SU-DHL-6 (cell line): Measurements from ENCODE around the gene GGACT.

ENCODE experiments used
- H2AFZ ChIP-seq: fragments of 200-600 bp; sonication (generic); 2 replicates; pipeline ENCODE4 v1.6.1; 2014; ENCODE audit warnings: low read depth, mild to moderate bottlenecking, moderate library complexity, mixed read lengths, antibody characterized with exemption, low read length; ENCODE audit not compliant: severe bottlenecking
- H3F3A ChIP-seq: fragments of 200-600 bp; shearing (Covaris generic); 2 replicates; pipeline ENCODE4 v1.6.0; 2016; ENCODE audit warnings: antibody characterized with exemption, mild to moderate bottlenecking; ENCODE audit not compliant: insufficient read depth
- H3K27ac ChIP-seq: fragments of 200-600 bp; sonication (generic); 2 replicates; pipeline ENCODE4 v1.5.1; 2016; ENCODE audit warnings: low read depth, mild to moderate bottlenecking, low read length, moderate library complexity, mixed read lengths
- H3K27me3 ChIP-seq: fragments of 200-600 bp; sonication (generic), shearing (Covaris generic); 2 replicates; pipeline ENCODE4 v1.6.0; 2014; ENCODE audit warnings: mild to moderate bottlenecking, low read length
- H3K36me3 ChIP-seq: fragments of 200-600 bp; sonication (generic); 2 replicates; pipeline ENCODE4 v1.6.1; 2014; ENCODE audit warnings: mild to moderate bottlenecking, low read length, mixed read lengths
- H3K4me2 ChIP-seq: fragments of 300-600, 200-600 bp; shearing (Covaris generic), sonication (generic); 2 replicates; pipeline ENCODE4 v1.6.0; 2014; ENCODE audit warnings: low read length, low read depth, mild to moderate bottlenecking; ENCODE audit not compliant: poor library complexity, severe bottlenecking
- H3K4me3 ChIP-seq: fragments of 200-600 bp; sonication (generic); 2 replicates; pipeline ENCODE4 v1.5.1; 2014; ENCODE audit warnings: antibody characterized with exemption, low read length, mild to moderate bottlenecking, mixed read lengths; ENCODE audit not compliant: insufficient read depth, poor library complexity, severe bottlenecking
- H3K79me2 ChIP-seq: fragments of 200-600 bp; sonication (generic); 2 replicates; pipeline ENCODE4 v1.6.1; 2014; ENCODE audit warnings: mild to moderate bottlenecking, low read length, moderate library complexity; ENCODE audit not compliant: insufficient read depth
- H3K9ac ChIP-seq: fragments of 200-600 bp; sonication (generic); 2 replicates; pipeline ENCODE4 v1.7.0; 2014; ENCODE audit warnings: mild to moderate bottlenecking, low read length
- H3K9me2 ChIP-seq: fragments of 200-600 bp; sonication (generic); replicated peaks from 2 replicates; pipeline ENCODE4 v1.6.1; 2014; ENCODE audit warnings: low read length; ENCODE audit not compliant: insufficient read depth
- H3K9me3 ChIP-seq: fragments of 200-600 bp; sonication (generic); 2 replicates; pipeline ENCODE4 v1.6.1; 2014; ENCODE audit warnings: low read length, mixed read lengths; ENCODE audit not compliant: insufficient read depth
- H4K20me1 ChIP-seq: fragments of 200-600 bp; sonication (generic); 2 replicates; pipeline ENCODE4 v1.6.1; 2014; ENCODE audit warnings: low read depth, mild to moderate bottlenecking, antibody characterized with exemption, low read length, moderate library complexity, mixed read lengths
- EZH2phosphoT487 ChIP-seq: fragments of 200-600 bp; sonication (generic), shearing (Covaris generic); conservative IDR thresholded peaks from 2 replicates; pipeline ENCODE4 v1.6.1; 2018; ENCODE audit warnings: mild to moderate bottlenecking, antibody characterized with exemption, low read length, moderate library complexity, mixed read lengths
- TF ChIP-seq, protein P1 (sequence below): fragments of 200-600 bp; sonication (generic); IDR thresholded peaks from one replicate; pipeline ENCODE4 v1.5.1; 2017; ENCODE audit warnings: antibody characterized with exemption, mild to moderate bottlenecking, low read length, moderate library complexity; ENCODE audit not compliant: insufficient read depth, poor library complexity, severe bottlenecking

The GGACT gene

DNA sequence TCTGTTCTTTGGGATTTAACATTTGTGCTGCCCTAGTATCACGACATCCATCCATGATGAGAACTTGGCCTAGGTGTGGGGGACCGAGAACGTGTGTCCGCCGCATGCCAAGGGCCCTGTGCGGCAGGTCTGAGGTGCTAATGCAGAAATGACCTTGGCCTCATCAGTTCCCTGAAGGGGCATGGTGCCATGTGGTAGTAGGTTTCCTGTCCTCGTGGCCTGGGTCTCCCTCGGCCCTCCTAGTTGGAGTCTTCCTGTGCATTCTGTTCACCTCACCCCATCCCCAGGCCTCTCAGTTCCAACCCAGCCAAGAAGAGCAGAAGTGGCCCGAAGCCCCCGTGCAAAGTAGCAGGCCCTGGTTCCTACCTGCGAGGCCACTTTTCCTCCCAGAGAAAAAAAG lies 59.8 kb downstream of the GGACT start:
- no peaks in the 10 kb centered on the region for H3K36me3 ChIP-seq
- no peaks in the 10 kb centered on the region for H3K9me3 ChIP-seq
- H3K4me2 ChIP-seq, result no peak overlapping the region

DNA sequence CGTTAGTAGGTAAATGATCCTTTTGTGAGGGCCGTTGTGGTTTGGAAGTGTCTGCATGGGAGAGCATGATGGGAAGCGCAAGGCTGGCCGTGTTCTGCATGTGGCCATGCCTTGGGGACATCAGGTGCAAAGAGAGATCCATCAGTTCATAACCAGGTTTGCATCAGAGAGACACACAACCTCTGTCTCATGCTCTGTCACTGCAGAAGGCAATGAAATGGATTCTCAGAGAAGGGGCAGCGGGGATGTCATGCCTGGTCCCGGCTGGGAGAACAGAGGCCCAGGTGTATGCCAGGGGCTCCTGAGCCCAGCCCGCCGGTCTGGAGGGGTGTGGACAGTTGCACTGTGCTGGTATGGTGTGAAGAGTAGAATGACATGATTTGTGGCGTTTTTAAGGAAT lies 60.2 kb downstream of the GGACT start:
- H3F3A ChIP-seq, result no peaks in the 10 kb centered on the region

More for the DNA sequence above, 59.8 kb downstream of the GGACT start:
- Histone ChIP-seq H3K79me2 (no peaks in the 10 kb centered on the region), H2AFZ (no peak overlapping the region), H3F3A (no peaks in the 10 kb centered on the region), H4K20me1 (no peaks in the 10 kb centered on the region), H3K27me3 (no peaks in the 10 kb centered on the region), H3K4me3 (no peak overlapping the region), H3K9ac (no peak overlapping the region), H3K9me2 (no peaks in the 10 kb centered on the region), H3K27ac (no peak overlapping the region)
- TF ChIP-seq, protein P1, sequence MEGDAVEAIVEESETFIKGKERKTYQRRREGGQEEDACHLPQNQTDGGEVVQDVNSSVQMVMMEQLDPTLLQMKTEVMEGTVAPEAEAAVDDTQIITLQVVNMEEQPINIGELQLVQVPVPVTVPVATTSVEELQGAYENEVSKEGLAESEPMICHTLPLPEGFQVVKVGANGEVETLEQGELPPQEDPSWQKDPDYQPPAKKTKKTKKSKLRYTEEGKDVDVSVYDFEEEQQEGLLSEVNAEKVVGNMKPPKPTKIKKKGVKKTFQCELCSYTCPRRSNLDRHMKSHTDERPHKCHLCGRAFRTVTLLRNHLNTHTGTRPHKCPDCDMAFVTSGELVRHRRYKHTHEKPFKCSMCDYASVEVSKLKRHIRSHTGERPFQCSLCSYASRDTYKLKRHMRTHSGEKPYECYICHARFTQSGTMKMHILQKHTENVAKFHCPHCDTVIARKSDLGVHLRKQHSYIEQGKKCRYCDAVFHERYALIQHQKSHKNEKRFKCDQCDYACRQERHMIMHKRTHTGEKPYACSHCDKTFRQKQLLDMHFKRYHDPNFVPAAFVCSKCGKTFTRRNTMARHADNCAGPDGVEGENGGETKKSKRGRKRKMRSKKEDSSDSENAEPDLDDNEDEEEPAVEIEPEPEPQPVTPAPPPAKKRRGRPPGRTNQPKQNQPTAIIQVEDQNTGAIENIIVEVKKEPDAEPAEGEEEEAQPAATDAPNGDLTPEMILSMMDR, result no peak
- TF ChIP-seq EZH2phosphoT487, result no peak

DNA sequence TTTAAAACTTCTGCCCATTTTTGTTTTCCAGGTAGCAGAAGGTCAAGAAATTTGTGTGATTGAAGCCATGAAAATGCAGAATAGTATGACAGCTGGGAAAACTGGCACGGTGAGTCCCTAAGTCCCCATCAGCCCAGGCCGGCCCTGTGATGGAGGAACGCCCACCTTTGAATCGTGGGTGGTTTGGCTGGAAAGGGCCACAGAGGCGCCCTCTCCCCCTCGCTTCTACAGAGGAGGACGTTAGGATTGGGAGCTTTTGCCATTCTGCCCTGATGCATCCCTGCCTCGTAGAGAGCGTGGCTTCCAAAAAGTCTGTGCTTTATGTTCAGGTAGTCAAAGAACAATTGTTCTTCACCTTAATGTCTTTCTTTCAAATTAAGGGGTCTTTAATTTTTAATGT lies 60.9 kb downstream of the GGACT start:
- Histone ChIP-seq H3K4me3 (no peak overlapping the region), H3K36me3 (no peaks in the 10 kb centered on the region), H3K9ac (no peak overlapping the region), H3K9me3 (no peaks in the 10 kb centered on the region), H3F3A (no peaks in the 10 kb centered on the region), H3K27me3 (no peaks in the 10 kb centered on the region), H3K79me2 (no peaks in the 10 kb centered on the region), H3K9me2 (no peaks in the 10 kb centered on the region), H3K27ac (no peak overlapping the region), H4K20me1 (no peaks in the 10 kb centered on the region), H3K4me2 (no peak overlapping the region), H2AFZ (no peak overlapping the region)
- TF ChIP-seq, protein P1, result no peak
- TF ChIP-seq EZH2phosphoT487, result no peak

More for the DNA sequence above, 60.2 kb downstream of the GGACT start:
- H2AFZ ChIP-seq, result no peak overlapping the region
- no peak overlapping the region for H3K9ac ChIP-seq
- TF ChIP-seq EZH2phosphoT487, result no peak
- no peaks in the 10 kb centered on the region for H3K9me3 ChIP-seq
- no peaks in the 10 kb centered on the region for H3K9me2 ChIP-seq
- H3K27ac ChIP-seq, result no peak overlapping the region
- no peaks in the 10 kb centered on the region for H4K20me1 ChIP-seq
- H3K4me2 ChIP-seq, result no peak overlapping the region
- no peaks in the 10 kb centered on the region for H3K79me2 ChIP-seq
- H3K36me3 ChIP-seq, result no peaks in the 10 kb centered on the region
- H3K27me3 ChIP-seq, result no peaks in the 10 kb centered on the region
- H3K4me3 ChIP-seq, result no peak overlapping the region

DNA sequence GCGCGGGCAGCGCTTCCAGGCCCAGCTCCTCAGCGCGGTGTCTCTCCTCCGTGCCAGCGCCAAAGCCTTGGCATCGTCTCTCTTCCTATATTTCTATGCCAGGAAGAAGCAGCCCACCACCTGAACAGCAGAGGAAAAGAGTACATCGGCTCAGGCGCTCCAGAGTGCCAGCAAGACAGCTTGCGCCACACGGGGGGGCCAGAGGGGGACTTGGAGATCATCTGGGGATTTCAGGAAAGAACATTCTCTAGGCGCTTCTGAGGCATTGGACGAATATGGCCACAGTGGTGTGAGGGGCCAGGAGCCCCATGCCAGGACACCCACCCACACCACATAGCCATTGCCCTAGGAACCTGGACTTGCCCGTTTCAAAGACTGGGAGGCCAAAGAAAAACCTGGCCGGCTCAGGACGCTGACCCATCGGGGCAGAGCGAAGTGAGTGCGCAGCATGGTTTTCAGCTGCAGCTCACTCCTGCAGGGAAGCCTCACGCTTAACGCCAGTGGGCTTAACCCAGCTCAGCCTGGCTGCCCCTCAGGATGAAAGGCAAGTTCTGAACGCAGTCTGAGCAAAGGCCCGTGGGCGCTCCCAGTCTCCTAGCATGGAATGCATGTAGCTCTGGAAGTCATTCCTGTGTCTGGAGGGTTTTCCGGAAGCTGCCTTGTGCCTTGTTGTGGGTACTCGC lies 62.1 kb downstream of the GGACT start:
- H3K36me3 ChIP-seq, result no peaks in the 10 kb centered on the region
- no peaks in the 10 kb centered on the region for H3K9me3 ChIP-seq
- no peak overlapping the region for H3K4me3 ChIP-seq
- H3K9me2 ChIP-seq, result no peaks in the 10 kb centered on the region
- no peak overlapping the region for H2AFZ ChIP-seq
- H3F3A ChIP-seq, result no peaks in the 10 kb centered on the region
- no peaks in the 10 kb centered on the region for H4K20me1 ChIP-seq
- no peaks in the 10 kb centered on the region for H3K27me3 ChIP-seq
- TF ChIP-seq EZH2phosphoT487, result no peak
- TF ChIP-seq, protein P1, result no peak
- no peak overlapping the region for H3K9ac ChIP-seq
- no peak overlapping the region for H3K27ac ChIP-seq
- no peak overlapping the region for H3K4me2 ChIP-seq
- no peaks in the 10 kb centered on the region for H3K79me2 ChIP-seq
